ENCODE data around the gene NTN4.
"Not testable (repeated sequence)": the region's sequence is repeated elsewhere in the genome, so short reads cannot be mapped to it uniquely, and the experiment has no call there.

Gene NTN4

GRCh38 chr12:95625012-95625411, 165.6 kb downstream of the NTN4 start:
- DNase-seq (ENCODE audit: low read depth, low spot score), result no peak

GRCh38 chr12:95624589-95624988, 166.0 kb downstream of the NTN4 start:
- DNase-seq (ENCODE audit: low read depth, low spot score), result peak; percentile 94

- peak; percentile 94 for DNase-seq (ENCODE audit: low read depth, low spot score)
These were observed 166.9 kb downstream of the NTN4 start for GRCh38 chr12:95623554-95624170.

GRCh38 chr12:95622879-95623278, 167.7 kb downstream of the NTN4 start:
- no peak for DNase-seq (ENCODE audit: low read depth, low spot score)

- DNase-seq (ENCODE audit: low read depth, low spot score), result no peak
These were observed 168.8 kb downstream of the NTN4 start for GRCh38 chr12:95621725-95622124.

- no peak for DNase-seq (ENCODE audit: low read depth, low spot score)
These were observed 170.4 kb downstream of the NTN4 start for GRCh38 chr12:95620171-95620570.

GRCh38 chr12:95616470-95616869, 174.1 kb downstream of the NTN4 start:
- DNase-seq (ENCODE audit: low read depth, low spot score), result not testable (repeated sequence)

GRCh38 chr12:95615749-95616148, 174.8 kb downstream of the NTN4 start:
- DNase-seq (ENCODE audit: low read depth, low spot score), result no peak

- no peak for DNase-seq (ENCODE audit: low read depth, low spot score)
These were observed 176.1 kb downstream of the NTN4 start for GRCh38 chr12:95614390-95614982.

- DNase-seq (ENCODE audit: low read depth, low spot score), result no peak
These were observed 177.5 kb downstream of the NTN4 start for GRCh38 chr12:95613021-95613420.

GRCh38 chr12:95611676-95612309, 178.8 kb downstream of the NTN4 start:
- no peak for DNase-seq (ENCODE audit: low read depth, low spot score)

- DNase-seq (ENCODE audit: low read depth, low spot score), result peak; percentile 96
These were observed 182.1 kb downstream of the NTN4 start for GRCh38 chr12:95608252-95609033.

All from astrocyte of the hippocampus (primary cell).